HEK293 (cell line): Measurements from ENCODE around the gene REEP6.

Source experiments
- CTCF ChIA-PET: fragments of 350-600 bp; formaldehyde crosslinking; extraction: SDS; loops from one replicate; lab custom pipeline; 2021; ENCODE audit warnings: antibody characterized with exemption; lab: Yijun Ruan, JAX
- POLR2A ChIA-PET: fragments of 300-600 bp; formaldehyde crosslinking; extraction: SDS; loops from one replicate; lab custom pipeline; 2020; ENCODE audit warnings: antibody characterized with exemption, inconsistent platforms; lab: Yijun Ruan, JAX
- H3K27ac ChIP-seq: fragments of 200-500 bp; sonication (Bioruptor generic); 2 replicates; pipeline ENCODE4 v1.5.1; 2014; ENCODE audit warnings: low read depth, low read length, control low read depth, inconsistent platforms; ENCODE audit errors: extremely low read depth
- H3K36me3 ChIP-seq, 2 experiments: fragments of 200-500 bp in 1 of 2; sonication (Bioruptor generic) in 1 of 2; 1 replicate in 1 of 2; 2 replicates in 1 of 2; pipeline ENCODE4 v1.5.1; 2014 to 2017; ENCODE audit warnings: inconsistent platforms in 2 of 2, low read length in 2 of 2; ENCODE audit not compliant: control insufficient read depth in 2 of 2, insufficient read depth in 1 of 2
- H3K4me1 ChIP-seq: fragments of 200-500 bp; sonication (Bioruptor generic); 2 replicates; pipeline ENCODE4 v1.5.1; 2014; ENCODE audit warnings: mild to moderate bottlenecking, low read length, inconsistent platforms; ENCODE audit not compliant: control insufficient read depth, insufficient read depth
- H3K4me3 ChIP-seq: 2 replicates; pipeline ENCODE4 v1.5.1; 2011; ENCODE audit warnings: low read depth, mild to moderate bottlenecking, control low read depth, low read length, moderate library complexity
- H3K9me3 ChIP-seq: fragments of 200-500 bp; sonication (Bioruptor generic); 2 replicates; pipeline ENCODE4 v1.5.1; 2014; ENCODE audit warnings: low read depth, low read length, inconsistent platforms; ENCODE audit not compliant: control insufficient read depth, insufficient read depth
- BCL11A ChIP-seq: fragments of 450-650 bp; formaldehyde crosslinking; IDR thresholded peaks from 2 replicates; pipeline ENCODE4 v1.5.1; 2016; ENCODE audit warnings: low read depth, missing biosample characterization, missing genetic modification characterization
- GLIS1 ChIP-seq: fragments of 450-650 bp; formaldehyde crosslinking; IDR thresholded peaks from 2 replicates; pipeline ENCODE4 v1.5.1; 2016; ENCODE audit warnings: missing biosample characterization, missing genetic modification characterization
- SP7 ChIP-seq: fragments of 450-650 bp; formaldehyde crosslinking; IDR thresholded peaks from 2 replicates; pipeline ENCODE4 v1.5.1; 2016; ENCODE audit warnings: missing biosample characterization, missing genetic modification characterization
- ZBTB10 ChIP-seq: fragments of 450-650 bp; formaldehyde crosslinking; IDR thresholded peaks from 2 replicates; pipeline ENCODE4 v1.5.1; 2016; ENCODE audit warnings: missing biosample characterization, missing genetic modification characterization
- ZBTB17 ChIP-seq: fragments of 450-650 bp; formaldehyde crosslinking; IDR thresholded peaks from 2 replicates; pipeline ENCODE4 v1.5.1; 2016; ENCODE audit warnings: missing biosample characterization, missing genetic modification characterization
- ZBTB20 ChIP-seq: fragments of 450-650 bp; formaldehyde crosslinking; IDR thresholded peaks from 2 replicates; pipeline ENCODE4 v1.5.1; 2016; ENCODE audit warnings: missing biosample characterization, missing genetic modification characterization
- ZBTB6 ChIP-seq: fragments of 450-650 bp; formaldehyde crosslinking; IDR thresholded peaks from 2 replicates; pipeline ENCODE4 v1.5.1; 2017; ENCODE audit warnings: missing biosample characterization, missing genetic modification characterization
- ZBTB7A ChIP-seq: fragments of 450-650 bp; formaldehyde crosslinking; IDR thresholded peaks from 2 replicates; pipeline ENCODE4 v1.5.1; 2016; ENCODE audit warnings: low read depth, missing biosample characterization, missing genetic modification characterization
- ZFHX2 ChIP-seq: fragments of 450-650 bp; formaldehyde crosslinking; conservative IDR thresholded peaks from 2 replicates; pipeline ENCODE4 v1.5.1; 2016; ENCODE audit warnings: missing biosample characterization, missing genetic modification characterization
- ZNF10 ChIP-seq: fragments of 450-650 bp; formaldehyde crosslinking; IDR thresholded peaks from 2 replicates; pipeline ENCODE4 v1.5.1; 2017; ENCODE audit warnings: missing biosample characterization, missing genetic modification characterization
- ZNF202 ChIP-seq: fragments of 450-650 bp; formaldehyde crosslinking; IDR thresholded peaks from 2 replicates; pipeline ENCODE4 v1.5.1; 2016; ENCODE audit warnings: missing biosample characterization, missing genetic modification characterization, borderline replicate concordance
- ZNF221 ChIP-seq: fragments of 450-650 bp; formaldehyde crosslinking; IDR thresholded peaks from 2 replicates; pipeline ENCODE4 v1.5.1; 2017; ENCODE audit warnings: missing biosample characterization, missing genetic modification characterization, borderline replicate concordance
- ZNF530 ChIP-seq: fragments of 450-650 bp; formaldehyde crosslinking; IDR thresholded peaks from 2 replicates; pipeline ENCODE4 v1.5.1; 2016; ENCODE audit warnings: low read depth, missing biosample characterization, missing genetic modification characterization
- ZNF768 ChIP-seq: fragments of 450-650 bp; formaldehyde crosslinking; IDR thresholded peaks from 2 replicates; pipeline ENCODE4 v1.5.1; 2018; ENCODE audit warnings: missing biosample characterization, mild to moderate bottlenecking, missing genetic modification characterization
- ZNF830 ChIP-seq: fragments of 450-650 bp; IDR thresholded peaks from 2 replicates; pipeline ENCODE4 v1.5.0; 2018; ENCODE audit warnings: missing biosample characterization, missing genetic modification characterization, low read depth, mild to moderate bottlenecking, moderate library complexity
- TF ChIP-seq, protein P1 (sequence below): sonication (generic); formaldehyde crosslinking; IDR thresholded peaks from 2 replicates; pipeline ENCODE4 v1.8.1; 2022; ENCODE audit warnings: mild to moderate bottlenecking, moderate library complexity, missing genetic modification reagents
- TF ChIP-seq, protein P2 (sequence below): fragments of 450-650 bp; formaldehyde crosslinking; IDR thresholded peaks from 2 replicates; pipeline ENCODE4 v1.5.1; 2016; ENCODE audit warnings: missing biosample characterization, missing genetic modification characterization

The REEP6 gene

GRCh38 chr19:1450735-1451731 lies 39.9 kb upstream of the REEP6 start (continued):
- TF ChIP-seq GLIS1 (peak; percentile 88), ZBTB17 (0 out of 2 replicates have a peak, but pooled peaks have one; percentile 32), ZBTB6 (tag by site-specific recombination) (no peak), ZBTB10 (tag by site-specific recombination) (peak; percentile 44; the same call in 1 of the 2 replicates), SP7 (tag by site-specific recombination) (peak; percentile 34; the same call in 1 of the 2 replicates)

DNA sequence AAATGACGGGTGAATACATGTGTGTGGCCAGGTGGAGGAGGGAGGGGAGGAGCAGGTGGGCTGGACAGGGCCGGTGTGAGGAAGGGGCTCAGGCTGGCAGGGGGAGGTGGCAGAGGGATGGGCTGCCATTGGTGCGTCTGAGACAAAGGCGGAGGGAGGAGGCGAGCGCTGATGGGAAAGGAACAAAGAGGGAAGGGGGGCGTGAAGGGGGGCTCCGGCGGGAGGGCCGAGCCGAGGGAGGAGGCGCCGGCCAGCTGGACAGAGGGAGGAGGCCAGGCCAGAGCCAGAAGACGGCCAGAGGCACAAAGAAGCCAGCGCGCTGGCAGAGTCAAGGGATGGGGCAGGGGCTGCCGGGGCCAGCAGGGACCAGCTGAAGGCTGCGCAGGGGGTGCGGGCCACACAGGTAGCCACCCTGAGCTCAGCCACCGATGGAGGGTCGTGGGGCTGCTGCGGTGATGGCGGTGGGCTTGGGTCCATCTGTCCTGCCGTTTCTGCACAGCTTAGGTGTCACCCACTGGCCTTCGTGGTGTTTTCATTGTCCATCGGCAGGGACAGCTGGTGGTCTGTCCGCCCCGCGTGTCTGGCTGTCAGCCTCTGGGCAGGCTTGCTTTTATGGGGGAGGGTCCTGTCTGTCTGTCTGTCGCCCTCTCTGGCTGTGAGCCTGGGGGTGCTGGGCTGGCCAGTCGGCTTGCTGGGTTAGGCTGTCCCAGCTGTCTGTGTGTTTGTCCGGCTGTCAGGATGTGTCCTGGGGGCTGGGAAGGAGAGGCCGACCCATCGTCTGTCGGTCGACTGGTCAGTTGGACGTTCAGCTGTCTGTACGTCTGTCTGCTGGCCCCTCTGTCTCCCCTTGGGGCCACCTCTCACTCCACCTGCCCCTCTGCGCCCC lies 38.8 kb upstream of the REEP6 start:
- no peak overlapping the region for H3K4me3 ChIP-seq
- POLR2A ChIA-PET = interaction anchor here (2.1 kb wide), 1 partner anchor 10 kb away, joined by 10 read pairs; no protein-coding TSS in a partner anchor
- no peaks in the 10 kb centered on the region for H3K9me3 ChIP-seq
- no peaks in the 10 kb centered on the region for H3K4me1 ChIP-seq
- H3K36me3 ChIP-seq = no peaks in the 10 kb centered on the region
- 0 out of 2 replicates have a peak, but pooled peaks have one; percentile 49 for TF ChIP-seq ZBTB7A (tag by site-specific recombination)
- no peak for TF ChIP-seq ZBTB20
- TF ChIP-seq ZNF830 = no peak
- no peak for TF ChIP-seq ZNF221 (tag by site-specific recombination)
- TF ChIP-seq, protein P1, sequence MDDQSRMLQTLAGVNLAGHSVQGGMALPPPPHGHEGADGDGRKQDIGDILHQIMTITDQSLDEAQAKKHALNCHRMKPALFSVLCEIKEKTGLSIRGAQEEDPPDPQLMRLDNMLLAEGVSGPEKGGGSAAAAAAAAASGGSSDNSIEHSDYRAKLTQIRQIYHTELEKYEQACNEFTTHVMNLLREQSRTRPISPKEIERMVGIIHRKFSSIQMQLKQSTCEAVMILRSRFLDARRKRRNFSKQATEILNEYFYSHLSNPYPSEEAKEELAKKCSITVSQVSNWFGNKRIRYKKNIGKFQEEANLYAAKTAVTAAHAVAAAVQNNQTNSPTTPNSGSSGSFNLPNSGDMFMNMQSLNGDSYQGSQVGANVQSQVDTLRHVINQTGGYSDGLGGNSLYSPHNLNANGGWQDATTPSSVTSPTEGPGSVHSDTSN (CRISPR knock-in tag) = no peak
- TF ChIP-seq BCL11A (tag by site-specific recombination) = peak; percentile 9; the same call in 1 of the 2 replicates
- TF ChIP-seq, protein P2, sequence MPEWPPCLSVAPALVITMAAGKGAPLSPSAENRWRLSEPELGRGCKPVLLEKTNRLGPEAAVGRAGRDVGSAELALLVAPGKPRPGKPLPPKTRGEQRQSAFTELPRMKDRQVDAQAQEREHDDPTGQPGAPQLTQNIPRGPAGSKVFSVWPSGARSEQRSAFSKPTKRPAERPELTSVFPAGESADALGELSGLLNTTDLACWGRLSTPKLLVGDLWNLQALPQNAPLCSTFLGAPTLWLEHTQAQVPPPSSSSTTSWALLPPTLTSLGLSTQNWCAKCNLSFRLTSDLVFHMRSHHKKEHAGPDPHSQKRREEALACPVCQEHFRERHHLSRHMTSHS (tag by site-specific recombination) = no peak
- TF ChIP-seq ZNF768 (tag by site-specific recombination) = no peak
- TF ChIP-seq ZNF202 (tag by site-specific recombination) = no peak
- TF ChIP-seq ZFHX2 (tag by site-specific recombination) = no peak
- no peak for TF ChIP-seq ZNF10 (tag by site-specific recombination)
- TF ChIP-seq ZNF530 (tag by site-specific recombination) = no peak
- H3K27ac ChIP-seq = no peak overlapping the region
- CTCF ChIA-PET = interaction anchor here (0.6 kb wide), 1 partner anchor 172 kb away, joined by 4 read pairs; no protein-coding TSS in a partner anchor
